ENCODE data around the gene HECW1.

The HECW1 gene

DNA sequence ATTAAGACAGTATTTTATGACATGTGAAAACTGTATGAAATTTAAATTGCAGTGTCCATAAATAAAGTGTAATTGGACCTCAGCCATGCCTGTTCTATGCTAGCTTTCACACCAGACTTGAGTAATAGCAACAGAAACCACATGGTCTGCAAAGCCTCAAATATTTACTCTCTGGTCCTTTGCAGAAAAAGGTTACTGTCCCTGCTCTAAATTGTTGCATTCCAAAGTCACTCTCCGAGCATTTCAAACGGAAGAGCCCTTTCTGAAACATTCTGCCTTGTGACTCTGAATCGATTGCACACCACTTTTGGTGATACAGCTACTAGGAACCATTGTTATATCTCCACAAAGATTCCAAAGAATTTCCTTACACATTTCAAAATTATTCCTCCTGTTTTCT, 389.4 kb downstream of the HECW1 start:
- H3K27me3 ChIP-seq (ENCODE audit: insufficient read depth, low read length, poor library complexity), result no peaks in the 10 kb centered on the region
- no peaks in the 10 kb centered on the region for H3K4me1 ChIP-seq (ENCODE audit: control insufficient read depth, low read depth, low read length)
- H3K56ac ChIP-seq (ENCODE audit: low read length), result no peak overlapping the region
- H3K36me3 ChIP-seq (ENCODE audit: control insufficient read depth, insufficient read depth, low read length), result no peaks in the 10 kb centered on the region
- no peaks in the 10 kb centered on the region for H3K79me1 ChIP-seq (ENCODE audit: low read length)
- H3K4me2 ChIP-seq (ENCODE audit: low read length), result no peak overlapping the region
- H2BK15ac ChIP-seq (replicated peaks; ENCODE audit: low read depth), result no peak overlapping the region
- H3K4me3 ChIP-seq (ENCODE audit: low read length), result no peak overlapping the region
- no peak overlapping the region for H3K4ac ChIP-seq (ENCODE audit: low read depth, low read length)
- H4K8ac ChIP-seq (ENCODE audit: low read depth, low read length), result no peak overlapping the region
- no peak overlapping the region for H3K9ac ChIP-seq (ENCODE audit: low read length)
- no peak overlapping the region for H2BK5ac ChIP-seq (ENCODE audit: low read length)
- H3K23ac ChIP-seq (ENCODE audit: low read length), result no peak overlapping the region
- H4K5ac ChIP-seq (ENCODE audit: low read length), result no peak overlapping the region
- H3K27ac ChIP-seq (ENCODE audit: low read depth, low read length), result no peak overlapping the region
- DNase-seq, result no peak
- H2BK120ac ChIP-seq (ENCODE audit: low read depth, low read length), result no peak overlapping the region
- H2AK5ac ChIP-seq (ENCODE audit: low read length), result no peak overlapping the region
- no CpG with 5 or more reads among the region's 3 CpGs for WGBS (ENCODE audit: extremely low coverage, insufficient coverage, low lambda C conversion rate)
- no peaks in the 10 kb centered on the region for H3K79me2 ChIP-seq (ENCODE audit: control insufficient read depth, insufficient read depth, low read length)
- H3K18ac ChIP-seq (ENCODE audit: low read length), result no peak overlapping the region

DNA sequence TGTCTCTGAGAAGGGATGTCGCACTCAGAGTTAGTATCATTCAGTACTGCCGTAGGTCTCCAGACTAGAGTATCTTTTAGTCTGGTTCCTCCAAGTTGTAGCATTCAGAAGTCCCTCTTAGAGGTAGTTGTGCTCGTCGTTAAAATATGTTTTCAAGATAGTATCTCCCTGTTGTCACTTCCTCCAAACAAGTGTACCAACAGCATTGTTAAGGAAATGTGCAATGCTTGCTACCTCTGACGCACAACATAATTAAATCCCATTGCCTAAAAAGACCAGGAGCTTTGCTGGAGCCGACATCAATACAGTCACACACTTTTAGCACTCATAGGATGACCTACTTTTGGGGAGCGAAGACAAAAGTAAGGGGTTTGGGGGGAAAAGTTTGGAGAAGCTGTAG, 390.5 kb downstream of the HECW1 start:
- Histone ChIP-seq H4K8ac (ENCODE audit: low read depth, low read length) (no peak overlapping the region), H3K4me2 (ENCODE audit: low read length) (no peak overlapping the region), H2AK5ac (ENCODE audit: low read length) (no peak overlapping the region), H3K27ac (ENCODE audit: low read depth, low read length) (no peak overlapping the region), H3K56ac (ENCODE audit: low read length) (no peak overlapping the region), H3K23ac (ENCODE audit: low read length) (no peak overlapping the region), H3K18ac (ENCODE audit: low read length) (no peak overlapping the region), H4K5ac (ENCODE audit: low read length) (no peak overlapping the region), H3K4me3 (ENCODE audit: low read length) (no peak overlapping the region), H2BK120ac (ENCODE audit: low read depth, low read length) (no peak overlapping the region), H3K36me3 (ENCODE audit: control insufficient read depth, insufficient read depth, low read length) (no peaks in the 10 kb centered on the region), H3K9ac (ENCODE audit: low read length) (no peak overlapping the region), H3K4ac (ENCODE audit: low read depth, low read length) (no peak overlapping the region), H3K27me3 (ENCODE audit: insufficient read depth, low read length, poor library complexity) (no peaks in the 10 kb centered on the region), H3K79me2 (ENCODE audit: control insufficient read depth, insufficient read depth, low read length) (no peaks in the 10 kb centered on the region), H2BK5ac (ENCODE audit: low read length) (no peak overlapping the region), H3K79me1 (ENCODE audit: low read length) (no peaks in the 10 kb centered on the region), H3K4me1 (ENCODE audit: control insufficient read depth, low read depth, low read length) (no peaks in the 10 kb centered on the region), H2BK15ac (replicated peaks; ENCODE audit: low read depth) (no peak overlapping the region)
- no CpG with 5 or more reads among the region's 7 CpGs for WGBS (ENCODE audit: extremely low coverage, insufficient coverage, low lambda C conversion rate)
- DNase-seq, result no peak

- H2BK15ac ChIP-seq (replicated peaks; ENCODE audit: low read depth), result no peak overlapping the region
- no peak overlapping the region for H3K4ac ChIP-seq (ENCODE audit: low read depth, low read length)
Observed at GRCh38 chr7:43505412-43505811, 393.0 kb downstream of the HECW1 start.

DNA sequence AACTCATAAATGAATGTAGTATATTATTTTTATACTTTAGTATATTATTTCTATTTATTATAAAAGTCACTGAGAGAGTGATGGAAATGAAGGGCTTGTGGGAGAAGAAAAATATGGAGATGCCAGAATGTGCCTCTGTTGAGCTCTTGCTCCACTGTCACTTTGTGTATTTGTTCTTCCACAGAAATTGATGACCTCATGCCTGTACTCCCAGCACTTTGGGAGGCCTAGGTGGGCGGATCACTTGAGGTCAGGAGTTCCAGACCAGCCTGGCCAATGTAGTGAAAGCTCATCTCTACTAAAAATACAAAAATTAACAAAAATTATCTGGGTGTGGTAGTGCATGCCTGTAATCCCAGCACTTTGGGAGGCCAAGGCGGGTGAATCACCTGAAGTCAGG, 394.0 kb downstream of the HECW1 start:
- H3K18ac ChIP-seq (ENCODE audit: low read length), result no peak overlapping the region
- no peak overlapping the region for H3K4me3 ChIP-seq (ENCODE audit: low read length)
- H4K8ac ChIP-seq (ENCODE audit: low read depth, low read length), result no peak overlapping the region
- H3K4ac ChIP-seq (ENCODE audit: low read depth, low read length), result no peak overlapping the region
- no peak overlapping the region for H2AK5ac ChIP-seq (ENCODE audit: low read length)
- no peak overlapping the region for H3K56ac ChIP-seq (ENCODE audit: low read length)
- H3K27ac ChIP-seq (ENCODE audit: low read depth, low read length), result no peak overlapping the region
- H3K79me2 ChIP-seq (ENCODE audit: control insufficient read depth, insufficient read depth, low read length), result no peaks in the 10 kb centered on the region
- no peaks in the 10 kb centered on the region for H3K79me1 ChIP-seq (ENCODE audit: low read length)
- H4K5ac ChIP-seq (ENCODE audit: low read length), result no peak overlapping the region
- no peaks in the 10 kb centered on the region for H3K36me3 ChIP-seq (ENCODE audit: control insufficient read depth, insufficient read depth, low read length)
- H3K4me2 ChIP-seq (ENCODE audit: low read length), result no peak overlapping the region
- H3K4me1 ChIP-seq (ENCODE audit: control insufficient read depth, low read depth, low read length), result no peaks in the 10 kb centered on the region
- H3K27me3 ChIP-seq (ENCODE audit: insufficient read depth, low read length, poor library complexity), result no peaks in the 10 kb centered on the region
- no peak overlapping the region for H2BK5ac ChIP-seq (ENCODE audit: low read length)
- no peak for DNase-seq
- no CpG with 5 or more reads among the region's 2 CpGs for WGBS (ENCODE audit: extremely low coverage, insufficient coverage, low lambda C conversion rate)
- H3K23ac ChIP-seq (ENCODE audit: low read length), result no peak overlapping the region
- H2BK120ac ChIP-seq (ENCODE audit: low read depth, low read length), result no peak overlapping the region
- H3K9ac ChIP-seq (ENCODE audit: low read length), result no peak overlapping the region
- no peak overlapping the region for H2BK15ac ChIP-seq (replicated peaks; ENCODE audit: low read depth)

More at GRCh38 chr7:43505412-43505811, 393.0 kb downstream of the HECW1 start:
- Histone ChIP-seq H3K18ac (ENCODE audit: low read length) (no peak overlapping the region), H3K79me2 (ENCODE audit: control insufficient read depth, insufficient read depth, low read length) (no peaks in the 10 kb centered on the region), H3K4me2 (ENCODE audit: low read length) (no peak overlapping the region), H2BK5ac (ENCODE audit: low read length) (no peak overlapping the region), H4K8ac (ENCODE audit: low read depth, low read length) (no peak overlapping the region), H4K5ac (ENCODE audit: low read length) (no peak overlapping the region), H3K36me3 (ENCODE audit: control insufficient read depth, insufficient read depth, low read length) (no peaks in the 10 kb centered on the region), H3K27me3 (ENCODE audit: insufficient read depth, low read length, poor library complexity) (no peaks in the 10 kb centered on the region), H3K9ac (ENCODE audit: low read length) (no peak overlapping the region), H2BK120ac (ENCODE audit: low read depth, low read length) (no peak overlapping the region), H3K23ac (ENCODE audit: low read length) (no peak overlapping the region), H2AK5ac (ENCODE audit: low read length) (no peak overlapping the region), H3K4me3 (ENCODE audit: low read length) (no peak overlapping the region), H3K56ac (ENCODE audit: low read length) (no peak overlapping the region), H3K79me1 (ENCODE audit: low read length) (no peaks in the 10 kb centered on the region), H3K4me1 (ENCODE audit: control insufficient read depth, low read depth, low read length) (no peaks in the 10 kb centered on the region), H3K27ac (ENCODE audit: low read depth, low read length) (no peak overlapping the region)
- no CpG with 5 or more reads among the region's 2 CpGs for WGBS (ENCODE audit: extremely low coverage, insufficient coverage, low lambda C conversion rate)
- DNase-seq, result no peak

DNA sequence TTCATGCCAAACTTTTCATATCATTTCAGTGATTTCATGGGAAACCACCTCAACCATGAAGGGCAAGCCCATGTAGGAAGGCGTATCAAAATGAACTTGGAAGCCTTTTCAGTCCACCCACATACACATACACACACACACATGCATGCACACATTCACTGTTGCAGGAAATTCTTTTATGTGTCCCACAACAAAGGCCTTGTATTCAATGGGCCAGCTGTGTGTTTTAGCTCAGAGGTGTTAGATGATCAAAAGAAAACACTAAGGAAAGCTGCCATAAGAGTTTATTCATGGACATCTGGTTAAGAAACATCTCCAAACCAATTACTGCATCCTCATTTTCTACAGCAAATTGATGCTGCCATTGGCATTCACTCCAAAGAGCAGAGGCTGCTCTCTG, 396.0 kb downstream of the HECW1 start:
- Histone ChIP-seq H3K4me2 (ENCODE audit: low read length) (no peak overlapping the region), H3K4ac (ENCODE audit: low read depth, low read length) (no peak overlapping the region), H3K79me1 (ENCODE audit: low read length) (no peaks in the 10 kb centered on the region), H3K4me1 (ENCODE audit: control insufficient read depth, low read depth, low read length) (no peaks in the 10 kb centered on the region), H4K8ac (ENCODE audit: low read depth, low read length) (no peak overlapping the region), H3K4me3 (ENCODE audit: low read length) (no peak overlapping the region), H3K18ac (ENCODE audit: low read length) (no peak overlapping the region), H2BK5ac (ENCODE audit: low read length) (no peak overlapping the region), H3K9ac (ENCODE audit: low read length) (no peak overlapping the region), H3K27ac (ENCODE audit: low read depth, low read length) (no peak overlapping the region), H3K27me3 (ENCODE audit: insufficient read depth, low read length, poor library complexity) (no peaks in the 10 kb centered on the region), H3K36me3 (ENCODE audit: control insufficient read depth, insufficient read depth, low read length) (no peaks in the 10 kb centered on the region), H4K5ac (ENCODE audit: low read length) (no peak overlapping the region), H3K79me2 (ENCODE audit: control insufficient read depth, insufficient read depth, low read length) (no peaks in the 10 kb centered on the region), H3K56ac (ENCODE audit: low read length) (no peak overlapping the region), H2AK5ac (ENCODE audit: low read length) (no peak overlapping the region), H2BK15ac (replicated peaks; ENCODE audit: low read depth) (no peak overlapping the region), H2BK120ac (ENCODE audit: low read depth, low read length) (no peak overlapping the region), H3K23ac (ENCODE audit: low read length) (no peak overlapping the region)
- no CpG with 5 or more reads among the region's 1 CpG for WGBS (ENCODE audit: extremely low coverage, insufficient coverage, low lambda C conversion rate)
- DNase-seq, result no peak

GRCh38 chr7:43509906-43510305, 397.5 kb downstream of the HECW1 start:
- no peak overlapping the region for H3K27ac ChIP-seq (ENCODE audit: low read depth, low read length)
- no peaks in the 10 kb centered on the region for H3K36me3 ChIP-seq (ENCODE audit: control insufficient read depth, insufficient read depth, low read length)
- no peaks in the 10 kb centered on the region for H3K79me2 ChIP-seq (ENCODE audit: control insufficient read depth, insufficient read depth, low read length)
- no peak overlapping the region for H4K5ac ChIP-seq (ENCODE audit: low read length)
- no peak overlapping the region for H2BK15ac ChIP-seq (replicated peaks; ENCODE audit: low read depth)
- WGBS (ENCODE audit: extremely low coverage, insufficient coverage, low lambda C conversion rate), result no CpG with 5 or more reads among the region's 4 CpGs
- H4K8ac ChIP-seq (ENCODE audit: low read depth, low read length), result no peak overlapping the region
- no peak overlapping the region for H2BK120ac ChIP-seq (ENCODE audit: low read depth, low read length)
- H2BK5ac ChIP-seq (ENCODE audit: low read length), result no peak overlapping the region
- H3K18ac ChIP-seq (ENCODE audit: low read length), result no peak overlapping the region
- DNase-seq, result no peak
- H3K4me1 ChIP-seq (ENCODE audit: control insufficient read depth, low read depth, low read length), result no peaks in the 10 kb centered on the region
- no peak overlapping the region for H3K9ac ChIP-seq (ENCODE audit: low read length)
- H3K4me3 ChIP-seq (ENCODE audit: low read length), result no peak overlapping the region
- H3K23ac ChIP-seq (ENCODE audit: low read length), result no peak overlapping the region
- H3K79me1 ChIP-seq (ENCODE audit: low read length), result no peaks in the 10 kb centered on the region
- H2AK5ac ChIP-seq (ENCODE audit: low read length), result no peak overlapping the region
- no peaks in the 10 kb centered on the region for H3K27me3 ChIP-seq (ENCODE audit: insufficient read depth, low read length, poor library complexity)
- H3K4me2 ChIP-seq (ENCODE audit: low read length), result no peak overlapping the region
- H3K56ac ChIP-seq (ENCODE audit: low read length), result no peak overlapping the region
- no peak overlapping the region for H3K4ac ChIP-seq (ENCODE audit: low read depth, low read length)

Measured in mesendoderm (in vitro differentiated cells).